ENCODE data around the gene KLHL22. TPM values are rescaled to one million over a fixed set of nuclear protein-coding genes. Genes with fewer than 3 reads are reported as not detected.
A peak's percentile ranks its signal among the peaks of the same experiment; 100 is the strongest.

KLHL22 gene
- total RNA-seq, 8 experiments from 2014 or later, result 15.9 to 27.7 (median 22.3) TPM

DNA sequence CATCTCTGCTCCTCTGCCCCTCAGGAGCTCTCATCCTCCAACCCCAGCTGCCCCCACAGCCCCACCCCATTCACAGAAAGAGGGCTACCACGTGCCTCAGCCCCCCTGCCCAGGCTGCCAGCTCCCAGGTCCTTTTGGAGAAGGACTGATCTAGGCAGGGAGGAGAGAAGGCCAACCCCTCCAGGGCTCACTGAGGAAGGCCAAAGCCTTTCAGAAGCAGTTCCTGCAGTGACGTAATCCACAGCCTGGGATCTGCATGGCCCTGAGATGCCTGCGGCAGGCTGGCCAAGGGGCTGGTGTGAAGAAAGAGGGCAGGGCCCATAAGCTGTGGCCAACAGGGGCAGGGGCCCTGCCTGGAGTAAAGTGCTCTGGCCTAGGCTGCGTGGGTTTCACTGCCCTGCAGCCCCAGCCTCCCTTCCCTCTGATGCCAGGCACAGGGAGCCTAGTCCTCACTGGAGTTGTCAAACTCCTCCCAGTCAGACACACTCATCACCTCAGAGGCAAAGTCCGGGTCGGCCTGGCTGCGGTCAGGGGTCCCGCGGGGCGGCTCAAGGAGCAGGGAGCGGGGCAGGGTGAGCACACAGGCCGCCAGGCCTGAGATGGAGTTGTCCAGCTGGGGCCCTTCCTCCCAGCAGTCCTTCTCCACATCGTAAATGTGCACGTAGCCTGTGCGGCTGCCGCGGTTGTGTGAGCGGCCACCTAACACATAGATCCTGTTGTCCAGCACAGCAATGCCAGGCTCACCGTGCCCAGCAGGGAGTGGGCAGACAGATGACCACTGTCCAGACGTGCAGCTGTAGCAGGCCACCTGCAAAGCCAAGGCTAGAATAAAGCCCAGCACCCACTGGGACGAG, 53.7 kb downstream of the KLHL22 start:
- peak in 2 of 8 experiments; percentile 4 to 30 for ATAC-seq (replicated peaks in 6 of 8)
- 90 to 100% (median 90%) methylated on average over 1 to 6 of the region's 21 CpGs; no CpG with 5 or more reads in 7 of the 10 experiments for WGBS, 10 experiments

DNA sequence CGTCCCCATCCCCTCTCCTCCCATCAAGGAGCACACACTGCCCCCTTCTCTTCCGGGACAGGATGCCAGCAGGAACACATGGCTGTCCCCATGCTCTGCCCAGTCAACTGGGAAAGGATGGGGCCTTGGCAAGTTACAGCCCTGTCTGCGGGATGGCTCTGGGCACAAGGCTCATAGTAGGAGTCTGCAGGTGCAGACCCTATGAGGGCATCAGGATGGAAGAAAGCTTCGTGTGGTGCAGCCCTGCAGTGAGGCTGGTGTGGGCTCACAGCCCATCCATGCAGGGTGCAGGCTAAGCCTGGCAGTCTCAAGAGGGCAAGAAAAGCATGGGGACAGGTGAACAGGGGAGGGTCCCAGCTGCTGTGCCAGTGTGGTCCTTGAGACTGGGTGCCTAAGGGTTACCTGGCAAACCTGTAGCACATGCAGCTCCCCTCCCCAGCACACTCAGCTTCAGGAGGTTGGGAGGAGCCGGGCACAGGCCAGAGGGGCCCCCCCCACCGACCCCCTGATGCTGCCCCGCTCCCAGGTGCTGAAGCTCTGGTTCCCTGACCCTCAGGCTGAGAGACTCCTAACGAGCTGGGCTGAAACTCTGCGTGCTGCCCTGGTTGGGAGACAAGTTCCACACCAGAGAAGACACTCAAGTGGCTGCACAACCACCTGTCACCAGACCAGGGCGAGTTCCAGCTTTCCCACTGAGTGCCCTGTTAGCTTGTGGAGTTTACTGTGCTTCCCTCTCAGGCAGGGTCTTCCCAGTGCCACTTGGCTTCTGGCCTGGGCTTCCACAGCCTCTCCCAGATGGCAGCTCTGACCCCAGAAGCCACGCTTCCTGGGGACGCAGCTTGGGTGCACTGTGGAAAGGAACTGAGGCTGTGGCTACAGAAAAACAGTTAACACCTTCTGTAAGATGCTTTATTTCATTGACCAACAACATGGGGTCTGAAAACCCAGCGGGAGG, 54.7 kb downstream of the KLHL22 start:
- WGBS, 10 experiments, result 0 to 60% (median 40%) methylated on average over 1 to 3 of the region's 13 CpGs; no CpG with 5 or more reads in 5 of the 10 experiments
- Histone ChIP-seq H3K27ac (no peak overlapping the region), H3K4me3 (no peak overlapping the region), H3K4me1 (replicated peaks in 1 of 2) (peaks cover 2 to 7% of the 10 kb centered on the region in 2 donors)
- in situ Hi-C loops (cut with MboI; ENCODE audit: low pct_unique_long_range_greater_than_20kb in 2 of 9, low sequenced_read_pairs in 9 of 9, unreplicated experiment in 9 of 9), result no loop called here
- ATAC-seq (replicated peaks in 6 of 8), result no peak

More for the DNA sequence above, 53.7 kb downstream of the KLHL22 start:
- H3K4me1 ChIP-seq (replicated peaks in 1 of 2), result peaks cover under 1 to 7% of the 10 kb centered on the region in 2 donors
- H3K27ac ChIP-seq, result no peak overlapping the region
- H3K4me3 ChIP-seq, result no peak overlapping the region
- in situ Hi-C loops (cut with MboI; ENCODE audit: low pct_unique_long_range_greater_than_20kb in 2 of 9, low sequenced_read_pairs in 9 of 9, unreplicated experiment in 9 of 9), result no loop called here

DNA sequence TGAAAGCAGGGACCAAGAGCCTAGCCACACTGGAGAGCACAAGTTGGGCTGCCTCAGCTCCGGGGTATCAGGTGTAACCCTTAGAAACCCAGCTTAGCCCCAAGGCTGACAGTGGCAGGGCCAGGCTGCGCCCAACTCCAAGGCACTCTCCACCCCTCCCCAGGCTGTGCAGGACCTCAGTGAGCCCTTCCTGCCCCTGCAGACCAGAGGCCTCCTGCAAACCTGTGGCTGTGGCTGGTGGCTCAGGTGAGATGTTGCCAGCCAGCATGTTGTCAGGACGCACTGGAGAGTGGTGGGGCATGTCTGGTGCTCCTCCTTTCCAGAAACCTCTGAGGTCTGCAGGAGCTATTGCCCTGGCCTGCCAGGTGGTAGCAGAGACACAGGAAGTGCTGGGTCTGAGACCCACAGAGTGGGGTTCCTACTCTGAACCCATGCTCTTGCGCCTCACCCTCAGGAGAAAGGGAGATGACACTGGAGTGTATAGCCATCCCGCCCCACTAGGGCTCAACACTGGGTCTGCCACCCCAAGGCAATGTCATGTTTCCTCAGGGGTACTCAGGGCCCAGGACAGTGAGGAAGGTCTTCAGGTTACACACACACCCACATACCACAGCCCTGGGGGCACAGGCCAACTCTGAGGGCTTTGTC, 55.5 kb downstream of the KLHL22 start:
- Histone ChIP-seq H3K4me3 (no peak overlapping the region), H3K4me1 (replicated peaks in 1 of 2) (peaks cover 5 to 7% of the 10 kb centered on the region in 2 donors), H3K27ac (no peak overlapping the region)
- in situ Hi-C loops (cut with MboI; ENCODE audit: low pct_unique_long_range_greater_than_20kb in 2 of 9, low sequenced_read_pairs in 9 of 9, unreplicated experiment in 9 of 9), result no loop called here
- no peak for ATAC-seq (replicated peaks in 6 of 8)
- WGBS, 10 experiments, result 80 to 100% (median 92%) methylated on average over 1 to 2 of the region's 5 CpGs; no CpG with 5 or more reads in 7 of the 10 experiments

DNA sequence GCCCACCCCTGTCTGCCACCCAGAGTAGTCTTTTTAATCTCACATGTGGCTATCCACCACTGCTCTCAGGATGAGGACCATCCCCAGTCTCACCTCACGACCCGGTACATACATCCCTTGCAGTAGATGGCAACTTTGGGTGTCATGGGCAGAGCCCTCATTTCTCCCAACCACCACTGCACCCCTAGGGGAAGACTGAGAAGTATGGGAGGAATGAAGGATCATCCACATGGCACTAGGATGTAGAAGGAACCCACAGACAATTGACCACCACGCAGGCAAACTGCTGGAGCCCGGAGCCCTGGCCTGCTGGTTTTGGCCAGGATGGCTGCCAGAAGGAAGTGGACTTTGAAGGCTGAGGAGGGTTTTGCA, 56.1 kb downstream of the KLHL22 start:
- ATAC-seq (replicated peaks in 6 of 8), result no peak
- Histone ChIP-seq H3K4me1 (replicated peaks in 1 of 2) (peaks cover 5 to 7% of the 10 kb centered on the region in 2 donors), H3K27ac (no peak overlapping the region), H3K4me3 (no peak overlapping the region)
- WGBS, 10 experiments, result 66 to 92% (median 80%) methylated on average over 1 to 4 of the region's 4 CpGs; no CpG with 5 or more reads in 5 of the 10 experiments
- in situ Hi-C loops (cut with MboI; ENCODE audit: low pct_unique_long_range_greater_than_20kb in 2 of 9, low sequenced_read_pairs in 9 of 9, unreplicated experiment in 9 of 9), result no loop called here

DNA sequence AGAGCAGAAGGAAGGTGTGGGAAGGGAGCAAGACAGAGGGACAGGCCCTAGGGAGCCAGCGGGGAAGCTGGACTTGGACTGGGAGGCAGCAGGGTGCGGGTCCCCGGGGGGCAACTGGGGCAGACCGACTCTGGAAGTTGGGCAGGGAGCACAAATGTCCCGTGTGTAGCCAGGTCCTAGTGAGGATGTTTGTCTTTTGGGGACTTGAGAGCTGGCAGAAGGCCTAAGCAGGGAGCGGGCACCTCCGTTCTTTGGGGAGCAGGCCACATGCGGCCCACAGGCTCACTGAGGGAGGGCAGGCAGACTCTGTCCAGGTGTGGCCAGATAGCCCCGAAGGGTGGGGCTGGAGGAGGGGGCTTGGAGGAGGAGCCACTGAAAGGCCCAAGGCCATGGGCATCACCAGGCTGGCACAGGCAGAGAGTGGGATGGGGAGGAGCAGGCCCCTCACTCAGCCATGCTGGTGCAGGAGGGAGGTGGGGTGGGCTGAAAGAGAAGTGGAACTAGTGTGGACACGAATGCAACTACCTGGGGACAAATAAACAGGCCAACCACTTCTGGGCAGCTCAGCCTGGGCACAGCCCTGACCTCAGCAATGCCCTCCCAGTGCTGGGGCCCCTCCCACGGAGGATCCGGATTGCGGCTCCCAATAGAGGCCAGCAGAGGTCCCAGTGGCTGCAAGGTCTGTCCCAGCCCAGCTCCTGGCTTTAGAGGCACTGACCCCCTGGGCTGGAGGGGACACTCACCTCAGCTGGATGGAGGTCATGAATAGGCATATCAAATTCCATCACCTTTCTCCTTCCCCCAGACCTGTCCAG, 56.7 kb downstream of the KLHL22 start:
- Histone ChIP-seq H3K4me3 (peak overlapping the region in 4 of 5 donors; percentile 39 to 73 (median 52)), H3K27ac (no peak overlapping the region), H3K4me1 (replicated peaks in 1 of 2) (peaks cover 5 to 7% of the 10 kb centered on the region in 2 donors)
- 20 to 80% (median 53%) methylated on average over 2 to 9 of the region's 13 CpGs; no CpG with 5 or more reads in 6 of the 10 experiments for WGBS, 10 experiments
- in situ Hi-C loops (cut with MboI; ENCODE audit: low pct_unique_long_range_greater_than_20kb in 2 of 9, low sequenced_read_pairs in 9 of 9, unreplicated experiment in 9 of 9), result no loop called here
- peak in 3 of 8 experiments; percentile 7 to 28 (median 25) for ATAC-seq (replicated peaks in 6 of 8)

DNA sequence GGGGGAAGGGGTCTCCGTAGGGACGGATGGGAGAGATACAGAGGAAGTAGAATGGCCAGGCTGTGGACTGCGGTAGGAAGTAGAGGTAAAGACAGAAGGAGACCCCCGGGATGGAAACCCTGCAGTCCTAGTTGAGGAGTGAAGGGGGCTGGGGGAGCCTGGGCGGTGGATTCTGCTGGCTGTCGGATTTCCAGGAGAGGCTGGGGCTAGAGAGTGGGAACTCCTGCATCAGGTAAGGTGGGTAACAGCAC, 57.2 kb downstream of the KLHL22 start:
- in situ Hi-C loops (cut with MboI; ENCODE audit: low pct_unique_long_range_greater_than_20kb in 2 of 9, low sequenced_read_pairs in 9 of 9, unreplicated experiment in 9 of 9), result no loop called here

DNA sequence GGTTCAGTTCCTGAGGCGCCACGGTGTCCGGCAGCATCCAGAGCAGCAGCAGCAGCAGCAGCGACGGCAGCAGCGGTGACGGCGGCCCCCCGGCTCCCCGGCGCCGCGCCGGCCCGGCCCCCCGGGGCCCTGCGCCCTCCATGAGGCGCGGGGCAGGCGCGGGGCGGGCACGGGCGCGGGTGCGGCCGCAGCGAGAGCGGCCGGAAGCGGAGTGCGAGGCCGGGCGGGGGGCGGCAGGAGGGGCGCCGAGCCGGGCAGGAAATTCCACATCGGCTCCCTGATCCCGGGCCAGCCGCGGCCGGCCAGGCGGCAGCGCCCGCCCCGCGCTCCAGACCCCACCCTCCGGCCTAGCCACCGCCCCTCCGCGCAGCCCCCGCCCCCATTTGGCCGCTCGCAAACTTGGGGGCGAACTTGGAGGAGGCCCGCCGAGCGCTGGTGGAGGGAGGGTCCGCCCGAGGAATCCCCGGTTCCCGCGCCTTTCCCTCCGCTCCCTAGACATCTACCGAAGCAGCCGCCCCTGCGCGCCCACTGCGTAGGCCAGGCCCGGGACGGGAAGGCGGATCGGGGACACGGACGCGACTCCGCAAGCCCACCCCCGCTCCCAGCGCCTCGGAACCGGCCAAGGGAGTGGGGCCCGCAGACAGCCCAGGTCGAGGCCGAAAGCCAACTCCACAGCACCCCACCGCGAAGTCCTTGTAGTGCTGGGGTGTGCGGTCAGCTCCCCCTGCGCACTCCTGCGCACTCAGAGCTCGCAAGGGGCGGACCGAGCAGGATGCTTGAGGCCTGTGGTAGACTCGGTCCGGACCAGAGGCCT, 57.8 kb downstream of the KLHL22 start, which contains the start of gene SCARF2:
TSS of gene SCARF2 (minus strand) at position 213 of the 814 bp plus-strand sequence. CDS start at position 142, 71 bp downstream.
- peaks cover 5 to 7% of the 10 kb centered on the region in 2 donors for H3K4me1 ChIP-seq (replicated peaks in 1 of 2)
- WGBS, 10 experiments, result 14 to 16% methylated on average over 7 of the region's 95 CpGs; no CpG with 5 or more reads in 8 of the 10 experiments
- in situ Hi-C loops (cut with MboI; ENCODE audit: low pct_unique_long_range_greater_than_20kb in 2 of 9, low sequenced_read_pairs in 9 of 9, unreplicated experiment in 9 of 9), result no loop called here
- H3K27ac ChIP-seq, result peak within 1 kb of the TSS in 1 of 2 donors; percentile 27
- peak; percentile 42 to 82 (median 77) for ATAC-seq (replicated peaks in 6 of 8)
- peak within 1 kb of the TSS; percentile 37 to 73 (median 50) for H3K4me3 ChIP-seq

More for the DNA sequence above, 57.2 kb downstream of the KLHL22 start:
- no peak for ATAC-seq (replicated peaks in 6 of 8)
- WGBS, 10 experiments, result 0 to 53% (median 18%) methylated on average over 1 to 6 of the region's 6 CpGs; no CpG with 5 or more reads in 4 of the 10 experiments
- peak overlapping the region; percentile 37 to 73 (median 50) for H3K4me3 ChIP-seq
- H3K27ac ChIP-seq, result no peak overlapping the region
- peaks cover 5 to 7% of the 10 kb centered on the region in 2 donors for H3K4me1 ChIP-seq (replicated peaks in 1 of 2)

DNA sequence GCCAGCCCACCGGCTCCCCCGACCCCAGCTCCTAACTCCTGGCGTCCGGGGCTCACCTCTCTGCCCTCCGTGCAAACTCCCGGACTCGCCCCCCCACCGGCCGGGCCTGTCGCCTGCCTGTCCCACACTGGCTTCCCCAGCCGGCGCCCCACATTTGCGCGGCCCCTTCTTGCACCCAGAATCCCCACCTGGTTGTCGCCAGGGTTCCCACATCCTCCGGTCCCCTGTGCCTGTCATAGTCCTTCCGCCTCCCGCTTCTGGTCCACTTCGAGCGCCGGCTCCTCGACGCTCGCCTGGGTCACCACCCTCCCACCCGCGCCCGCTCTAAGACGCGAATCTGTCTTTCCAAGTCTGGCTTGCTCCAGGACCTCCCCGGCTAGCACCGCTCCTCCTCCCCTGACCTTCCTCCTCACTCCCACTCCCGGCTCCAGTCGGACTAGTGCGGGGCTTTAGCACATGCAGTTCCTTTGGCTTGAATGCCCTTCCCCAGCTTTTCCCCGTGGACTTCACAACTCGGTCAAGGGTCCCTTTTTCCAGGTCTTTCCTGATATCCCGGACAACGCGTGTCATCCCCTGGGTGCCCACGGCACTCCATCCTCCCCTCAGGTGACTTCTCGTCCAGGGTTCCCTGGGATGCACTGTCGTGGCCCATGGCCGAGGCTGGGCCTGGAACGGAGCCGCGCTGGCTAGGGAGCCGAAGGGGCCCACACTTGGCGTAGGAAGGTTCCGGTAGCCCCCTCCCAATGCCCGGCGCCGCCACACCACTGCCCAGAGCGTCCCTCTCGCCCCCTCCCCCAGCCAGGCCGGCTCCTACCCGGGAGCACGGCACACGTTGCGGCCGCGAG, 58.6 kb downstream of the KLHL22 start:
- WGBS, 10 experiments, result 0 to 40% (median 3%) methylated on average over 1 to 6 of the region's 61 CpGs; no CpG with 5 or more reads in 4 of the 10 experiments
- in situ Hi-C loops (cut with MboI; ENCODE audit: low pct_unique_long_range_greater_than_20kb in 2 of 9, low sequenced_read_pairs in 9 of 9, unreplicated experiment in 9 of 9), result no loop called here
- H3K4me3 ChIP-seq, result peak overlapping the region; percentile 37 to 73 (median 50)
- H3K4me1 ChIP-seq (replicated peaks in 1 of 2), result peaks cover 7% of the 10 kb centered on the region in 2 donors
- ATAC-seq (replicated peaks in 6 of 8), result peak; percentile 7 to 58 (median 40)
- peak overlapping the region in 1 of 2 donors; percentile 27 for H3K27ac ChIP-seq

DNA sequence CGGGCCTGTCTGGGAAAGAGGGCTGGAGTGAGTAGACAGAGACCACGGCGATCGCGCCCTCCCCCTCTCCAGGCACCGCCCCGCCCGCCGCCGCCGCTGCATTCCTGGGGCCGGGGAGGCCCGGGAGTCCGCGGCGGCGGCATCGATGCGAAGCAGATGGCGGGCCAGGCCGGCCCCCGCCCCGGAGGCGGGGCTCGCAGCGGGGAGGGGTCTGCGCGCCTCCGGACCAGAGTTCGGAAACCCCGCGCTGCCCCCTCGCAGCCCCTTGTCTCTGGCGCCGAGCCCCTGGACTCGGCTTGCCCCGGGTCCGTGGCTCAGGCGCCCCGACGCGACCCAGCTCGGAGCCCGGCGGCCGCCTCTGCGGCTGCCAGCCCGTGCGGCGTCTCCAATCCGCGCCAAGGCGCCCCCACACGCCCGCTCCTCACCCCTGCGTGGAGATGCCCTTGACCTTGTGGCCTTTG, 59.3 kb downstream of the KLHL22 start:
- H3K4me1 ChIP-seq (replicated peaks in 1 of 2), result peaks cover 10 to 14% of the 10 kb centered on the region in 2 donors
- 0% methylated on average over 11 of the region's 56 CpGs; no CpG with 5 or more reads in 9 of the 10 experiments for WGBS, 10 experiments
- peak in 7 of 8 experiments; percentile 0 to 45 (median 9) for ATAC-seq (replicated peaks in 6 of 8)
- peak overlapping the region; percentile 37 to 73 (median 50) for H3K4me3 ChIP-seq
- H3K27ac ChIP-seq, result no peak overlapping the region
- in situ Hi-C loops (cut with MboI; ENCODE audit: low pct_unique_long_range_greater_than_20kb in 2 of 9, low sequenced_read_pairs in 9 of 9, unreplicated experiment in 9 of 9), result no loop called here

DNA sequence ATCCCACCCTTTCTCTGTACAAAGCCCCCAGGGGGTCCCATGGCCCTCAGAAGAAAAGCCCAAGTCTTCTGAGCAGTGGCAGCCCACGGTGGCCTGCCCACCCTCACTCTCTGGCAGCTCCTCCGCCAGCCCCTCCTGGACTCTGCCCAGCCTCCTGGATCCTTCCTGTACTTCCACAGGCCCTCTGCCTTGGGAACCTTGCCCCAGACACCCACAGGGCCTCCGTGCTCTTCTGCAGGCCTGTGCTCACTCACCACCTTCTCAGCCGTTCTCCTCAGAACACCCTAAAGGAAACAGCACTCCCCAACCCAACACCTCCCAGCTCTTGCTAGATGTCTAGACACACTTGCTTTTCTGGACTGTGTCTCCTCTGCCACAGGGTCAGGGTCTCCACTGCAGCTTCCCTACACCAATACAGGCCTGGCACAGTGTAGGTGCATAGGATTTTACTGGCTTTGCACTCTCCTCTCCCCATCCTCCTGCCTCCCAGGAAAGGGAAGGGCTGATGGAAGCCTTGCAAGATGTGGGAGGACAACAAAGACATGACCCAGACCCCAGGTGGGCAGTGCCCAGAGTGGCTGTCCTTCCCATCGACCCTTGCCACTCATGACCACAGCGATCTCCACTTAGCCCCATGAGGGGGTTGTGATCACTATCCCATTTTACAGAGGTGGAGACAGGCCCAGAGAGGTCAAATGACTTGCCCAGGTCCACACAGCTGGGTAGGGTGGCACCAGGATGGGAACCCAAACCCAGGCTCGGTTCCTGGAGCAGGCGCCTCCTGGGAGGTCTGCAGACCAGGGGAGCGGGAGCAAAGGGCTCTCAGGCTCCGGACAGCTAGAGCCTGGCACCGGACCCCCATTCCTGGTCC, 59.9 kb downstream of the KLHL22 start:
- H3K27ac ChIP-seq, result no peak overlapping the region
- H3K4me3 ChIP-seq, result peak overlapping the region; percentile 37 to 73 (median 50)
- peaks cover 12 to 18% of the 10 kb centered on the region in 2 donors for H3K4me1 ChIP-seq (replicated peaks in 1 of 2)
- WGBS, 10 experiments, result 0 to 71% (median 66%) methylated on average over 1 to 4 of the region's 11 CpGs; no CpG with 5 or more reads in 7 of the 10 experiments
- in situ Hi-C loops (cut with MboI; ENCODE audit: low pct_unique_long_range_greater_than_20kb in 2 of 9, low sequenced_read_pairs in 9 of 9, unreplicated experiment in 9 of 9), result no loop called here
- ATAC-seq (replicated peaks in 6 of 8), result no peak
